ENCODE measurements around the gene UBXN10. TPM values are rescaled to one million over a fixed set of nuclear protein-coding genes. Genes with fewer than 3 reads are reported as not detected.

UBXN10 gene, protein sequence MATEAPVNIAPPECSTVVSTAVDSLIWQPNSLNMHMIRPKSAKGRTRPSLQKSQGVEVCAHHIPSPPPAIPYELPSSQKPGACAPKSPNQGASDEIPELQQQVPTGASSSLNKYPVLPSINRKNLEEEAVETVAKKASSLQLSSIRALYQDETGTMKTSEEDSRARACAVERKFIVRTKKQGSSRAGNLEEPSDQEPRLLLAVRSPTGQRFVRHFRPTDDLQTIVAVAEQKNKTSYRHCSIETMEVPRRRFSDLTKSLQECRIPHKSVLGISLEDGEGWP
- total RNA-seq, result not detected in 2 replicates
- polyA plus RNA-seq, result not detected in 2 replicates
- not detected in 2 replicates for polyA plus RNA-seq (2011; cell fraction: cytosol; rRNA removed)
- polyA plus RNA-seq (2011; cell fraction: nucleus; rRNA removed), result not detected in 2 replicates
- polyA plus RNA-seq (2012), result not detected in 2 replicates
- polyA minus RNA-seq, result 0.05 and 0.06 TPM in 2 replicates
- polyA minus RNA-seq (2011; cell fraction: cytosol; rRNA and poly(A)+ RNA removed), result not detected
- not detected in 2 replicates for polyA minus RNA-seq (2011; cell fraction: nucleus; rRNA and poly(A)+ RNA removed)
- Bru-seq, nascent RNA, result percentile 12 among the genes with signal in this experiment
- BruChase-seq, experiment 1, labeled RNA remaining after a 6-hour chase, result not detected
- BruChase-seq, experiment 2, labeled RNA remaining after a 2-hour chase, result percentile 8 among the genes with signal in this experiment
- long read RNA-seq, result 0 reads

- FAIRE-seq (no peak), DNase-seq (ENCODE audit: low read depth, low spot score) (no peak)
- Histone ChIP-seq H2AFZ (ENCODE audit: low read depth, low read length) (no peak within 1 kb of the TSS), H4K20me1 (replicated peaks; ENCODE audit: control insufficient read depth, extremely low read depth, insufficient read depth, low read length) (no peaks in the 10 kb centered on the region), H3K36me3 (ENCODE audit: control insufficient read depth in 2 of 2, extremely low read depth in 1 of 2, insufficient read depth in 2 of 2, low read length in 2 of 2) (no peaks in the 10 kb centered on the region), H3K9me3 (replicated peaks; ENCODE audit: control insufficient read depth, insufficient read depth, low read length) (no peaks in the 10 kb centered on the region), H3K4me2 (ENCODE audit: insufficient read depth, low read length) (no peak within 1 kb of the TSS), H3K4me1 (ENCODE audit: control insufficient read depth, extremely low read depth, insufficient read depth, low read length) (peaks cover 4% of the 10 kb centered on the region), H3K4me3 (replicated peaks in 1 of 3; ENCODE audit: insufficient read depth in 1 of 3, low read depth in 1 of 3, low read length in 3 of 3) (no peak within 1 kb of the TSS), H3K79me2 (ENCODE audit: control insufficient read depth, insufficient read depth, low read length) (no peaks in the 10 kb centered on the region), H3K27ac (ENCODE audit: insufficient read depth, low read depth, low read length) (no peak within 1 kb of the TSS), H3K27me3 (ENCODE audit: control insufficient read depth in 2 of 2, insufficient read depth in 2 of 2, low read length in 2 of 2) (peaks cover 14 to 22% of the 10 kb centered on the region in 2 experiments), H3K9me1 (replicated peaks; ENCODE audit: control insufficient read depth, extremely low read depth, insufficient read depth, low read length) (no peaks in the 10 kb centered on the region), H3K9ac (replicated peaks; ENCODE audit: extremely low read depth, insufficient read depth, low read length) (no peak within 1 kb of the TSS)
- intact Hi-C loops (cut with micrococcal nuclease) (no loop called here), dilution Hi-C loops (cut with MboI; ENCODE audit: extremely low pct_ligation_motif_present, low sequenced_read_pairs) (no loop called here)
- CTCF ChIA-PET, result interaction anchor here (1.2 to 2.0 kb wide), 2 partner anchors 10 to 265 kb away, joined by 3 to 7 read pairs; no protein-coding TSS in a partner anchor
- TF ChIP-seq, protein P1, sequence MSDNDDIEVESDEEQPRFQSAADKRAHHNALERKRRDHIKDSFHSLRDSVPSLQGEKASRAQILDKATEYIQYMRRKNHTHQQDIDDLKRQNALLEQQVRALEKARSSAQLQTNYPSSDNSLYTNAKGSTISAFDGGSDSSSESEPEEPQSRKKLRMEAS (IDR thresholded peaks at IDR 0.05; ENCODE audit: insufficient read depth, insufficient read length), result no peak
- TF ChIP-seq POLR2AphosphoS5 (IDR thresholded peaks at IDR 0.05; ENCODE audit: insufficient read depth, low read depth, low read length) (no peak), EZH2 (IDR thresholded peaks at IDR 0.05; ENCODE audit: borderline replicate concordance, low read depth, low read length, severe bottlenecking) (no peak), POLR2A (IDR thresholded peaks at IDR 0.05; ENCODE audit: low read depth, low read length) (no peak), FOS (IDR thresholded peaks at IDR 0.05; ENCODE audit: borderline replicate concordance, insufficient read depth, low read length) (no peak)
- no TSS peak for BruUV-seq (replicated peaks)
- POLR2A ChIA-PET, result no interaction called here
Observed at GRCh38 chr1:20185834-20186782, at the start of gene UBXN10, which contains the start of gene PLA2G2C. Gene UBXN10 (plus strand): TSS chr1:20186096. CDS start chr1:20190562, 4,466 bp downstream. Gene PLA2G2C (minus strand): TSS chr1:20186518. CDS start chr1:20177363, 9,155 bp downstream.

Data from endothelial cell of umbilical vein (primary cell).